ENCODE measurements around the gene GATA2. TPM values are rescaled to one million over a fixed set of nuclear protein-coding genes. Genes with fewer than 3 reads are reported as not detected.
A peak's percentile ranks its signal among the peaks of the same experiment; 100 is the strongest.

The GATA2 gene
- total and polyA plus RNA-seq, 2 of the 13 experiments (the other 11 are each of a cell fraction or from before 2014, with no cell fraction given) = 3.5 to 6.2 TPM

DNA sequence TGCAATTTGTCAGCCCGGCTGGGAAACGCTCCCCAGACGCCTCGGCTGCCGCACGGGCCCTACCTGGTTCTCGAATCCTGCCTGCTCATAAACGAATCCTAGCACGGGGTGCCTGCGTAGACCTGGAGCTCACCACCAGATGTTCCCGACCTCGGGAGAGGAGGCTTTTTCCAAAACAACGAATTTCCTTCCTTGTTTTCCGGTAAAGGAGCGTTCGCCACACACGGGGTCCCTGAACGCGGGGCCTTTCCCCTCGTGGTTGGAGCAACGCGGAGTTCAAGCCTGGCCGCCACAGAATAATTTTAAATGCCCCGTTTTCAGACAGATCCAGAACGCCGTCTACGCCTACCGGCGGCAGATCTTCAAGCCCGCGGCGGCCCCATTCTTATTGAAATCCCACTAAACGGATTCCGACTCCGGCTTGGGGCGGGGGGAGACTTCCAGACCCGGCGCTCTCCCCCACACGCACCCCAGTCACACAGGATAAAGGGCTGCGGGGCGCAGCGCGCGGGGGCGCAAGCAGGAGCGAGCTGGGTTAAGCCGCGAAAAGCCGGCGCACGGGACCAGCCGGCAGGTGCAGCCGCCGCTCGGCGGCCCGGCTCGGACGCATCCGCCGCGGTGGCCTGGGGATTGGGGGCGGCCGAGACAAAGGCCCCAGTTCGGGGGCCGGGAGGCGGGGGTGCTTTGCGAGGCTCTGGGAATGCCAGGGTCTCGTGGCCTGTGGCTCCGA is 895 bp downstream of the GATA2 start:
- POLR2A ChIA-PET = no interaction called here

DNA sequence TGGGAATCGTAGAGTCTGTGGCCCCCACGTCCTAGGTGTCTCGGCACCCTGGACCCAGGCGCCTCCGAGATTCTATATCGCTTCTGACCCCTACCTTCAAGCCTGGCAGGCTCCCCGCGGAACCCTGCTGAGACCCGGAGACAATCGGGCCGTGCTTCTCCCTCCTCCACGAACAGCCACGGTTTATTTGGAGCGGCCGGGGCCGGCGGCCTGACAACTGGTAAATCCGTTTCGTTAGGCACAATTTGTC is 1.4 kb downstream of the GATA2 start:
- peaks cover 8% of the 10 kb centered on the region for H3K79me2 ChIP-seq (ENCODE audit: insufficient read depth, low read length)
- no peaks in the 10 kb centered on the region for H3K27me3 ChIP-seq (ENCODE audit: control insufficient read depth in 1 of 2, insufficient read depth in 2 of 2, low read length in 2 of 2)
- no TSS peak for BruUV-seq (replicated peaks)
- no peaks in the 10 kb centered on the region for H3K36me3 ChIP-seq (replicated peaks in 1 of 2; ENCODE audit: control insufficient read depth in 1 of 2, insufficient read depth in 2 of 2, low read length in 2 of 2)
- H3K9ac ChIP-seq (ENCODE audit: insufficient read depth, low read depth, low read length) = no peak overlapping the region
- TF ChIP-seq ZFP37 (CRISPR knock-in tag; IDR thresholded peaks at IDR 0.05; ENCODE audit: borderline replicate concordance) (no peak), ZBTB38 (CRISPR knock-in tag; IDR thresholded peaks at IDR 0.05) (0 out of 2 replicates have a peak, but pooled peaks have one; percentile 28)
- ChIA-PET POLR2A (no interaction called here), CTCF (ENCODE audit: low intra/inter-chr PET ratio, low total read pairs) (no interaction called here)
- no peak overlapping the region for H3K4me2 ChIP-seq (ENCODE audit: low read depth, low read length)
- H3K9me3 ChIP-seq (ENCODE audit: low read length) = no peaks in the 10 kb centered on the region
- ATAC-seq = no peak
- peaks cover 9% of the 10 kb centered on the region; the same call in 1 of the 2 replicates for H4K20me1 ChIP-seq (ENCODE audit: insufficient read depth, low read length)
- no peak overlapping the region for H3K27ac ChIP-seq (ENCODE audit: extremely low read length, insufficient read depth, low read length)
- WGBS (ENCODE audit: low lambda C conversion rate) = 97% methylated on average over 19 of the region's 19 CpGs
- no peak for FAIRE-seq
- intact Hi-C loops (cut with micrococcal nuclease; ENCODE audit: unreplicated experiment) = no loop called here
- peaks cover 31% of the 10 kb centered on the region for H3K4me1 ChIP-seq (ENCODE audit: insufficient read depth, low read length)
- in situ Hi-C loops (cut with HindIII; ENCODE audit: extremely low pct_ligation_motif_present, low pct_unique_long_range_greater_than_20kb) = loop anchor here (5.0 kb wide), 1 partner anchor 319 kb away; no protein-coding TSS in a partner anchor
- no peak overlapping the region for H3K4me3 ChIP-seq (replicated peaks in 1 of 3; ENCODE audit: insufficient read depth in 1 of 3, low read depth in 2 of 3, low read length in 3 of 3)
- H2AFZ ChIP-seq (ENCODE audit: low read length) = no peak overlapping the region
- no peak for DNase-seq (ENCODE audit: low spot score)

More for the DNA sequence above, 895 bp downstream of the GATA2 start:
- DNase-seq (ENCODE audit: low spot score) (no peak), FAIRE-seq (no peak), ATAC-seq (no peak)
- Histone ChIP-seq H3K9ac (ENCODE audit: insufficient read depth, low read depth, low read length) (peak overlapping the region; percentile 45; the same call in 1 of the 2 replicates), H3K4me3 (replicated peaks in 1 of 3; ENCODE audit: insufficient read depth in 1 of 3, low read depth in 2 of 3, low read length in 3 of 3) (peak overlapping the region; percentile 40 to 66 (median 60); a peak in 5 of 6 replicates), H3K4me1 (ENCODE audit: insufficient read depth, low read length) (peaks cover 30% of the 10 kb centered on the region), H3K79me2 (ENCODE audit: insufficient read depth, low read length) (peaks cover 6% of the 10 kb centered on the region), H3K4me2 (ENCODE audit: low read depth, low read length) (peak overlapping the region; percentile 75), H3K27me3 (ENCODE audit: control insufficient read depth in 1 of 2, insufficient read depth in 2 of 2, low read length in 2 of 2) (no peaks in the 10 kb centered on the region), H3K27ac (ENCODE audit: extremely low read length, insufficient read depth, low read length) (no peak overlapping the region), H3K36me3 (replicated peaks in 1 of 2; ENCODE audit: control insufficient read depth in 1 of 2, insufficient read depth in 2 of 2, low read length in 2 of 2) (no peaks in the 10 kb centered on the region), H4K20me1 (ENCODE audit: insufficient read depth, low read length) (peaks cover 9% of the 10 kb centered on the region; the same call in 1 of the 2 replicates), H3K9me3 (ENCODE audit: low read length) (no peaks in the 10 kb centered on the region), H2AFZ (ENCODE audit: low read length) (no peak overlapping the region)
- CTCF ChIA-PET (ENCODE audit: low intra/inter-chr PET ratio, low total read pairs) = interaction anchor here (1.2 kb wide), 1 partner anchor 66 kb away, joined by 3 read pairs; no protein-coding TSS in a partner anchor
- 94% methylated on average over 60 of the region's 70 CpGs for WGBS (ENCODE audit: low lambda C conversion rate)
- BruUV-seq (replicated peaks) = no TSS peak
- intact Hi-C loops (cut with micrococcal nuclease; ENCODE audit: unreplicated experiment) = no loop called here
- TF ChIP-seq CEBPG (CRISPR knock-in tag; IDR thresholded peaks at IDR 0.05) (no peak), PRPF4 (IDR thresholded peaks at IDR 0.05; ENCODE audit: low read depth, low read length, poor library complexity, severe bottlenecking) (peak; percentile 69)
- in situ Hi-C loops (cut with HindIII; ENCODE audit: extremely low pct_ligation_motif_present, low pct_unique_long_range_greater_than_20kb) = loop anchor here (5.0 kb wide), 1 partner anchor 320 kb away; no protein-coding TSS in a partner anchor
